Measurements from ENCODE around the gene SPATS2.

SPATS2 gene

GRCh38 chr12:49458816-49459215 lies 91.6 kb downstream of the SPATS2 start:
- in situ Hi-C loops (cut with MboI; ENCODE audit: low sequenced_read_pairs), result no loop called here

GRCh38 chr12:49461221-49461620 lies 94.0 kb downstream of the SPATS2 start:
- in situ Hi-C loops (cut with MboI; ENCODE audit: low sequenced_read_pairs), result no loop called here

- in situ Hi-C loops (cut with MboI; ENCODE audit: low sequenced_read_pairs), result no loop called here
Measured at GRCh38 chr12:49462083-49462744, 95.0 kb downstream of the SPATS2 start.

- in situ Hi-C loops (cut with MboI; ENCODE audit: low sequenced_read_pairs), result no loop called here
Measured at GRCh38 chr12:49465132-49465531, 97.9 kb downstream of the SPATS2 start.

GRCh38 chr12:49470986-49471385 lies 103.7 kb downstream of the SPATS2 start:
- in situ Hi-C loops (cut with MboI; ENCODE audit: low sequenced_read_pairs), result no loop called here

- in situ Hi-C loops (cut with MboI; ENCODE audit: low sequenced_read_pairs), result no loop called here
Measured at GRCh38 chr12:49471557-49471956, 104.3 kb downstream of the SPATS2 start.

- in situ Hi-C loops (cut with MboI; ENCODE audit: low sequenced_read_pairs), result no loop called here
Measured at GRCh38 chr12:49476091-49476490, 108.8 kb downstream of the SPATS2 start.

- in situ Hi-C loops (cut with MboI; ENCODE audit: low sequenced_read_pairs), result no loop called here
Measured at GRCh38 chr12:49478949-49479664, 111.8 kb downstream of the SPATS2 start.

GRCh38 chr12:49482095-49483051 lies 115.1 kb downstream of the SPATS2 start:
- in situ Hi-C loops (cut with MboI; ENCODE audit: low sequenced_read_pairs), result no loop called here

GRCh38 chr12:49483619-49484018 lies 116.4 kb downstream of the SPATS2 start:
- in situ Hi-C loops (cut with MboI; ENCODE audit: low sequenced_read_pairs), result no loop called here

GRCh38 chr12:49487605-49488004 lies 120.3 kb downstream of the SPATS2 start:
- in situ Hi-C loops (cut with MboI; ENCODE audit: low sequenced_read_pairs), result no loop called here

GRCh38 chr12:49489154-49489553 lies 121.9 kb downstream of the SPATS2 start:
- in situ Hi-C loops (cut with MboI; ENCODE audit: low sequenced_read_pairs), result no loop called here

GRCh38 chr12:49489720-49490119 lies 122.5 kb downstream of the SPATS2 start:
- in situ Hi-C loops (cut with MboI; ENCODE audit: low sequenced_read_pairs), result no loop called here

- in situ Hi-C loops (cut with MboI; ENCODE audit: low sequenced_read_pairs), result no loop called here
Measured at GRCh38 chr12:49491823-49492222, 124.6 kb downstream of the SPATS2 start.

- in situ Hi-C loops (cut with MboI; ENCODE audit: low sequenced_read_pairs), result no loop called here
Measured at GRCh38 chr12:49493900-49494299, 126.6 kb downstream of the SPATS2 start.

GRCh38 chr12:49496417-49497360 lies 129.4 kb downstream of the SPATS2 start:
- in situ Hi-C loops (cut with MboI; ENCODE audit: low sequenced_read_pairs), result no loop called here

GRCh38 chr12:49501895-49502294 lies 134.6 kb downstream of the SPATS2 start:
- in situ Hi-C loops (cut with MboI; ENCODE audit: low sequenced_read_pairs), result no loop called here

- in situ Hi-C loops (cut with MboI; ENCODE audit: low sequenced_read_pairs), result no loop called here
Measured at GRCh38 chr12:49502590-49502989, 135.3 kb downstream of the SPATS2 start.

- in situ Hi-C loops (cut with MboI; ENCODE audit: low sequenced_read_pairs), result no loop called here
Measured at GRCh38 chr12:49503674-49504180, 136.5 kb downstream of the SPATS2 start.

GRCh38 chr12:49505672-49506071 lies 138.4 kb downstream of the SPATS2 start:
- in situ Hi-C loops (cut with MboI; ENCODE audit: low sequenced_read_pairs), result no loop called here
